A673 (cell line): ENCODE data around the gene ZBP1. TPM values are rescaled to one million over a fixed set of nuclear protein-coding genes. Genes with fewer than 3 reads are reported as not detected.

Experiments used
- BruUV-seq: library from RNA; stranded (reverse); fragments of 400-500 nt; replicated peaks from 2 replicates; lab custom pipeline; 2021; lab: Mats Ljungman, UMichigan
- CTCF ChIA-PET: fragments of 300-600 bp; sonication (Branson Sonifier 250); formaldehyde crosslinking; loops from one replicate; lab custom pipeline; 2022; ENCODE audit warnings: antibody characterized with exemption; lab: Charles Lee
- POLR2A ChIA-PET: fragments of 300-600 bp; sonication (Branson Sonifier 250); formaldehyde crosslinking; loops from one replicate; lab custom pipeline; 2022; ENCODE audit warnings: antibody characterized with exemption; ENCODE audit not compliant: low non-redundant PET; lab: Charles Lee
- DNase-seq: peaks from one replicate; pipeline ENCODE4 v3.0.0-alpha.2; 2015; ENCODE audit warnings: low spot score
- H3K27ac ChIP-seq: fragments of 200-600 bp; sonication (generic); 2 replicates; pipeline ENCODE4 v1.5.1; 2016; ENCODE audit warnings: mixed run types, low read depth, mild to moderate bottlenecking, mixed read lengths, antibody characterized with exemption, low read length; ENCODE audit not compliant: poor library complexity, severe bottlenecking
- H3K27me3 ChIP-seq: fragments of 200-600 bp; sonication (generic); replicated peaks from 2 replicates; pipeline ENCODE4 v1.6.1; 2017; ENCODE audit warnings: mixed run types, low read depth, mild to moderate bottlenecking, mixed read lengths, antibody characterized with exemption, low read length; ENCODE audit not compliant: insufficient read depth, poor library complexity
- H3K36me3 ChIP-seq: fragments of 200-600 bp; sonication (generic); 2 replicates; pipeline ENCODE4 v1.6.1; 2016; ENCODE audit warnings: mixed run types, mild to moderate bottlenecking, mixed read lengths, antibody characterized with exemption, low read length; ENCODE audit not compliant: insufficient read depth, poor library complexity, severe bottlenecking
- H3K4me1 ChIP-seq: fragments of 200-600 bp; sonication (generic); 2 replicates; pipeline ENCODE4 v1.6.1; 2017; ENCODE audit warnings: mixed run types, mild to moderate bottlenecking, mixed read lengths, antibody characterized with exemption, low read length; ENCODE audit not compliant: insufficient read depth, poor library complexity, severe bottlenecking
- H3K4me3 ChIP-seq: fragments of 200-600 bp; sonication (generic); 2 replicates; pipeline ENCODE4 v1.5.1; 2016; ENCODE audit warnings: low read depth, mixed run types, mild to moderate bottlenecking, mixed read lengths, low read length; ENCODE audit not compliant: poor library complexity, severe bottlenecking
- H3K9me3 ChIP-seq: fragments of 200-600 bp; sonication (generic); 2 replicates; pipeline ENCODE4 v1.6.1; 2016; ENCODE audit warnings: mixed run types, low read depth, mild to moderate bottlenecking, mixed read lengths, antibody characterized with exemption, low read length; ENCODE audit not compliant: poor library complexity, severe bottlenecking
- EZH2 ChIP-seq: fragments of 200-600 bp; sonication (generic); IDR thresholded peaks from 2 replicates; pipeline ENCODE4 v1.6.1; 2017; ENCODE audit warnings: borderline replicate concordance, low read depth, mild to moderate bottlenecking, mixed read lengths, antibody characterized with exemption, low read length; ENCODE audit not compliant: poor library complexity, severe bottlenecking
- intact Hi-C: fragments of 100-400 bp; cut with micrococcal nuclease; formaldehyde crosslinking; loops from one replicate; pipeline ENCODE4 v1.10.0; 2022; ENCODE audit not compliant: unreplicated experiment
- total RNA-seq: library from RNA; stranded (reverse); gene quantifications from 2 replicates; pipeline ENCODE4 v1.2.3, GENCODE V29; 2021
- TF ChIP-seq, protein P1 (sequence below): fragments of 300-800, 200-600 bp; sonication (generic); conservative IDR thresholded peaks from 2 replicates; pipeline ENCODE4 v1.5.1; 2017; ENCODE audit warnings: low read depth, mild to moderate bottlenecking, antibody characterized with exemption, low read length, moderate library complexity, mixed read lengths

Gene ZBP1
- total RNA-seq, 1 experiment from 2014 or later, result not detected

DNA sequence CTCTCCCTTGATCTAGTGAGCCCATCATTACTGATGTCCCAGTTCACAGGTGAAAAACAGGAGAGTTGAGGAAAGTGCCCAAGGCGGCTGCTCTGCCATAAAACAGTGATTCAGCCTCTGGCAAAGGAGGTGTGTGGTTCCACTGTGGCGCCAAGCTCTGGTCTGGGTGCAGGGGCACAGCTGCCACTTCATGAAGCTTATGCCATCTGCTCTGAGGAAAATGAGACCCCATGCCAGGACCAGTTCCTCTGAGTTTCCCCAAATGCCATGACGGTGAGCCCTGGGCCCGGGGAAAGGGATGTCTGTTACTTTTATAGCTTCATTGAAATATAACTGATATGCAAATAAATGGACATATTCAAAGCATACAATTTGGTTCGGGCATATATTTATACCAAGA lies 33.7 kb upstream of the ZBP1 start:
- DNase-seq, result no peak
- intact Hi-C loops, result loop anchor here (1.0 kb wide), 2 partner anchors 433 to 525 kb away; no protein-coding TSS in a partner anchor
- CTCF ChIA-PET, result interaction anchor here (1.0 kb wide), 1 partner anchor 433 kb away, joined by 6 read pairs; no protein-coding TSS in a partner anchor
- no peak overlapping the region for H3K27ac ChIP-seq
- peaks cover 6% of the 10 kb centered on the region for H3K4me1 ChIP-seq
- POLR2A ChIA-PET, result no interaction called here
- H3K4me3 ChIP-seq, result no peak overlapping the region
- H3K9me3 ChIP-seq, result no peaks in the 10 kb centered on the region
- H3K36me3 ChIP-seq, result peaks cover 3% of the 10 kb centered on the region
- no TSS peak for BruUV-seq
- H3K27me3 ChIP-seq, result no peaks in the 10 kb centered on the region
- TF ChIP-seq, protein P1, sequence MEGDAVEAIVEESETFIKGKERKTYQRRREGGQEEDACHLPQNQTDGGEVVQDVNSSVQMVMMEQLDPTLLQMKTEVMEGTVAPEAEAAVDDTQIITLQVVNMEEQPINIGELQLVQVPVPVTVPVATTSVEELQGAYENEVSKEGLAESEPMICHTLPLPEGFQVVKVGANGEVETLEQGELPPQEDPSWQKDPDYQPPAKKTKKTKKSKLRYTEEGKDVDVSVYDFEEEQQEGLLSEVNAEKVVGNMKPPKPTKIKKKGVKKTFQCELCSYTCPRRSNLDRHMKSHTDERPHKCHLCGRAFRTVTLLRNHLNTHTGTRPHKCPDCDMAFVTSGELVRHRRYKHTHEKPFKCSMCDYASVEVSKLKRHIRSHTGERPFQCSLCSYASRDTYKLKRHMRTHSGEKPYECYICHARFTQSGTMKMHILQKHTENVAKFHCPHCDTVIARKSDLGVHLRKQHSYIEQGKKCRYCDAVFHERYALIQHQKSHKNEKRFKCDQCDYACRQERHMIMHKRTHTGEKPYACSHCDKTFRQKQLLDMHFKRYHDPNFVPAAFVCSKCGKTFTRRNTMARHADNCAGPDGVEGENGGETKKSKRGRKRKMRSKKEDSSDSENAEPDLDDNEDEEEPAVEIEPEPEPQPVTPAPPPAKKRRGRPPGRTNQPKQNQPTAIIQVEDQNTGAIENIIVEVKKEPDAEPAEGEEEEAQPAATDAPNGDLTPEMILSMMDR, result no peak
- no peak for TF ChIP-seq EZH2

DNA sequence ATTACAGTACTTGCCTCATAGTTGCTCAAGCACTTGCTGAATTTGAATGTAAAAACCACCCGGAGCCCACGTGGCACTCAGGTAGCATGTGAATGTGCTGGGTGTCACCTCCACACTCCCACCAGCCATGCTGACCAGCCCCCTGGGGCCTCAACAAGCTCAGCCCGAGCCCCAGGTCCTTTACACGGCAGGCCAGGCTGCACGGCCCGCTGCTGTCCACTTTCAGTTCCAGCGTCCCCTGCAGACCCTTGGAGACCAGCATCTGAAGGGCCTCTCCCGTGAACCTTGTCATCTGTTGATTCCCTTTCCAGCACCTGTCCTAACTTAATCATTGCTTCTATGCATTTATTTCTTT lies 33.3 kb upstream of the ZBP1 start:
- no peaks in the 10 kb centered on the region for H3K27me3 ChIP-seq
- no peak for DNase-seq
- CTCF ChIA-PET, result interaction anchor here (1.0 kb wide), 1 partner anchor 434 kb away, joined by 6 read pairs; no protein-coding TSS in a partner anchor
- POLR2A ChIA-PET, result no interaction called here
- no peak for TF ChIP-seq EZH2
- TF ChIP-seq, protein P1, result no peak
- intact Hi-C loops, result no loop called here
- H3K4me3 ChIP-seq, result no peak overlapping the region
- peaks cover 3% of the 10 kb centered on the region for H3K36me3 ChIP-seq
- H3K9me3 ChIP-seq, result no peaks in the 10 kb centered on the region
- no TSS peak for BruUV-seq
- H3K27ac ChIP-seq, result no peak overlapping the region
- H3K4me1 ChIP-seq, result peaks cover 6% of the 10 kb centered on the region

DNA sequence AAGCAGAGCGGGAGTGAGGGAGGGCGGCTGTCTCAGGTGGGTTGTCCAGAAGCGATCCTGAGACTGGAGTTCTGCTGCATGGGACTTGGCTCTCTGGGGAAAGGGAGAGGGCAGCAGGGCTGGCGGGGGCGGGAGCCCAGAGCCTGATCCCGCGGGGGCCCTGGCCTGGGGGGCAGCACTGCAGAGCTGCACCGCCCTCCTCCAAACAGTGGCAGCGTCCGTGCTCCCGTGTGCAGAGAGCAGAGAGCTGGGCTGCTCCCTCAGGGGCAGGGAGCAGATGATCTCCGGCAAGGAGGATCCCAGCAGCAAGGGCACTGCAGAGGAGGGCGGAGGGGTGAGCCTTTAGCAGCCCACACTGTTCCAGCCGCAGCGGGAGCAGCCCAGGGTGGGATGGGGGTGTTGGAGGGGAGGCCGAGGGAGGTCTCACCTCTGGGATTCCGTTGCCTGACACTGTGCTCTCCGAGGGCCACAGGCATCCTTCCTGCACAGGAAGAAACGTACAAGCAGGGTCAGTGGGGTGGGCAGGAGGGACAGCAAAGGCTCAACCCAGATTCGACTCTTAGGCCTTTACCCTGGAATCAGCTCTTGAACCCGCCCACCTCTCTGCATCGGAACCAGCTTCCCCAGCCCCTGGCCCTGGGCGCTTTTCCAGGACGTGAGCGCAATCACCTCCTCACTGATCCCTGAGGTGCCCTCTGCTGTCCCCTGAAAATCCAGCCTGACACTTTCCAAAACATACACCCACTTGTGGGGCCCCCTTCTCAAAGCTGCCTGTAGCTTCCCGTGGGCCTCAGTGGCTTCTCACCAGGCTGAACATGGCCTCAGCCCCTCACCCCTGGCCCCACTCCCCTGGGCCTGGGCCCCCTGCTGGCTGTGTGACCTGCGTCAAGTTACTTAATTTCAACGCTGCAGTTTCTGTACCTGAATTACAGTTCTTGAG lies 32.6 kb upstream of the ZBP1 start:
- no peaks in the 10 kb centered on the region for H3K27me3 ChIP-seq
- intact Hi-C loops, result no loop called here
- TF ChIP-seq, protein P1, result no peak
- TF ChIP-seq EZH2, result no peak
- H3K36me3 ChIP-seq, result peaks cover 3% of the 10 kb centered on the region
- no peak overlapping the region for H3K4me3 ChIP-seq
- no peak overlapping the region for H3K27ac ChIP-seq
- POLR2A ChIA-PET, result no interaction called here
- no TSS peak for BruUV-seq
- CTCF ChIA-PET, result no interaction called here
- DNase-seq, result no peak
- H3K4me1 ChIP-seq, result peaks cover 2% of the 10 kb centered on the region
- no peaks in the 10 kb centered on the region for H3K9me3 ChIP-seq
